HG03460 (cell line): Measurements from ENCODE around the gene HOXB4.

Source experiments
- ATAC-seq: cut with Tn5 transposase; IDR thresholded peaks from one replicate; pipeline ENCODE4 v1.9.1; 2021; ENCODE audit not compliant: unreplicated experiment

Gene HOXB4

DNA sequence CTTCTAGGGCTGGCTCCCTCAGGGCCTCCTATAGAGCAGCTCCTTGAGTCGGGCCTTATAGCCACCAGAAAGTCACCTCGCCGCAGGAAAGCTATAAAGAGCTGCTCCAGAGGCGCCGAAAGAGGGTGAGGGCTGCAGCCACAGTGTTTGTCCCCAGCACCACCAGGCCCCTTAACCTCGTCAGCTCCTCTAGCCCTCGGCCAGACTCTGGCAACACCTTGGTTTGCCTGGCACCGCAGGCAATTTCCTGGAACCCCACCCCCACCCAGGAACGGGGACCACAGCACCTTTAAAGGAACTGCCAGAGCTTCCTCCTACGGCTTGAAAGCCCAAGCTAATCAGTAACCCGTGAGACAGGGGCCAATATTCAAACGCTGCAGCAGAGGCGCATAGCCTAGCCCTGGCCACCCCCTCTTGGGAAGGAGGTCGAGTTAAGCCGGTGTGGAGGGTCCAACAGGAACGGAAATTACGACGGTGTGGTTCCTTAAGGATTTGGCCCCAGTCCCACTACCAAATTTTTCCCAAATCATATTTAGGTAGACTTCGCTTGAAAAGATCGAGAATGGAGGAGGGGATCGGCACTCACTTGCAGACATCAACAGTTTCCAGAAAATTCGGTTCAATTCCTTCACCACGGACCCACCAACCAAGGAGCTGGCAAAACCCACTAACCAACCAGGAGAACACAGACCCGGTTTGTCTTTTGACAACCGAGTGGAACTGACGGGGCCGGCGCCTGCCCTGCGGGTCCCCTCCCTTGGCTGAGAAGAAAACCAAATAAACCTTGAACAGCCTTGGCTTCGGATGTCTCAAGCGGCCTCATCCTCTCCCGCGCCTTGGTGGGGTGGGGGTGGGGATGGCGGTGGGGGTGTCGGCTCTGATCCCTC lies 23.6 kb upstream of the HOXB4 start:
- ATAC-seq: no peak

DNA sequence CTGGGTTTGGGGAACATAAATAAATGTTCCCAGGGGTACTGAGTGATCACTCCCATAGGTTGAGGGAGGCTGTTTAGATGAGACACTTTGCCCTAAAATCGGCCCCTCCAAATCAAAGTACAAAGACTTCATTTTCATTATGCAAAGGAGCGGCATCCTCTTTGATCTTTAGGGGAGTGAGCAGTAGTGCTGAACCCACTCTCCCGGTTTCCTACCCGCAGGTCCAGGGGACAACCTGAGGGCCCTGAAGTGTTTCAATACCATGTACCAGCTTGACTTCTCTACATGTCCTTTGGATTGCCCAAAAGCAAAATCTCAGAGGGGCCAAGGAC lies 23.0 kb upstream of the HOXB4 start:
- ATAC-seq: no peak

DNA sequence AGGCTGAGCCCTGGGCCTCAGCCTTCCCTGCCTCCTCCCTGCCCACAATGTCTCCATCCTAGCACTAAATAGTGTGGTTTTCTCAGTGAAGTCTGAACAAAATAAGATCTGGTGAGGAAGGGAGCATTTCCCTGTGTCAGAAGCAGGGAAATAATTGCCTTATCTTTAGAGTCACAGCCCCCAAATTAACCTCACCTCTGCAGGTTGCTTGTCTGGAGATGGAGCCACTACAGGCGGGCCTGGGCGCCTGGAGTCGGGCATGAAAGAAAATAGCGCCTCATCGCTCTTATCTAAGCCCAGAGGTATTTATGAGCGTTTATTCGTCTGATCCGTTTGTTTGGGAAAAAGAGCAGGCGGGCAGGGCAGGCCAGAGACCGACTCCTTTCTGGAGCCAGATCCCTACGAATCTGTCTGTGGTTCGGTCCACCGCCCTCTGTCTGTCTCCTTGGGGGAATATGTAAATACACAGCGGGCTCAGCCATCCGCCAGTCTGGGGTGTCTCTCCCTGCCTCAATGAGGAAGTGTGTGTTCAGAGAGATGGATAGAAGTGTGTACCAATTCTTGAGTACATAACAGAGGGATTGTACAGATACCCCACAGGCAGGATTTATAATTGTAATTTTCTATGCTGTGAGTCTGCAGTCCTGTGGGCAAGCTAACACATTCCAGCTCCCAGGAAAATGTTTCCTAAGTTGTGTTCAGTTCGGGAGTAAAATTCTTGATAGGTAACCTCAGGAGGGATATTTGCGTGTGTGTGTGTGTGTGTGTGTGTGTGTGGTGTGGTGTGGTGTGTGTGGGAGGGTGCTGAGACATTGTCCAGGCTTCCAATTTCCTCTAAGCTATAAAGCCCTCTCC lies 22.3 kb upstream of the HOXB4 start:
- no peak for ATAC-seq

DNA sequence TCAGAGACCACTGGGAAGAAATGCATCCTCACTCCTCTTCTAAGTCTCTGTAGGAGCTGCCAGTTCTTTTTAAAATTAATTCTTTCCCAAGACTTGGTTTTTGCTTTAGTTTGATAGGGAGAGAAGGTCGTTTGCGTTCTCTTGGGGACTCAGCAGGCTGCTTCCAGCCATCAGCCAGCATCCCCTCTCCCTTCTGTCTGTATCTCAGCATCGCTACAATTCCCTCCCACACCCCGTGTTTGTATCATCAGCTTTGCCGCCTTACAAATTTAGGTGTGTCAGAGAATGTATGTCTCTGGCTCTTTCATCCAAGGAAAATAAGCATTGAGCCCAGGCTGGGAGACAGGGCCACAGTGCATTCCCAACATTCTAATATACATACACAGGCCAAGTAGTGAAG lies 21.2 kb upstream of the HOXB4 start:
- ATAC-seq: no peak

DNA sequence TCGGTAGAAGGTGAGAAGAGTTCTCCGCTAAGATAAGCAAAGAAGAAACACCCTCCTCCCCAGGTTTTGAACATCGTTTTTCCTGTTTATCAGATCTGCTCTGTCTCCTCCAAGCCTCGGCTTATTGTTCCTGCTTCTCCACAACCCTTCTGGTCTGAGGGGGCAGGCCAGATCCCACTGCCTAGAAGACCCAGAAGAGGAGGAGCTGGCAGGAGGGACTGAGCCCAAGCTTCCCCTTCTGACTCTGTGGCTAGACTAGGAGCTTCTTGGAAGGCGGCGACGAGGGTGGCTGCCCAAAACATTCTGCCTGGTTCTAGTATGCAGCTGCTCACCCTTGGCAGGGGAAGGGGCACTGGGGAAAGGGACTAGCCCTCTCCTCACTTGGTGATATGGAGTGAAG lies 20.6 kb upstream of the HOXB4 start:
- no peak for ATAC-seq

DNA sequence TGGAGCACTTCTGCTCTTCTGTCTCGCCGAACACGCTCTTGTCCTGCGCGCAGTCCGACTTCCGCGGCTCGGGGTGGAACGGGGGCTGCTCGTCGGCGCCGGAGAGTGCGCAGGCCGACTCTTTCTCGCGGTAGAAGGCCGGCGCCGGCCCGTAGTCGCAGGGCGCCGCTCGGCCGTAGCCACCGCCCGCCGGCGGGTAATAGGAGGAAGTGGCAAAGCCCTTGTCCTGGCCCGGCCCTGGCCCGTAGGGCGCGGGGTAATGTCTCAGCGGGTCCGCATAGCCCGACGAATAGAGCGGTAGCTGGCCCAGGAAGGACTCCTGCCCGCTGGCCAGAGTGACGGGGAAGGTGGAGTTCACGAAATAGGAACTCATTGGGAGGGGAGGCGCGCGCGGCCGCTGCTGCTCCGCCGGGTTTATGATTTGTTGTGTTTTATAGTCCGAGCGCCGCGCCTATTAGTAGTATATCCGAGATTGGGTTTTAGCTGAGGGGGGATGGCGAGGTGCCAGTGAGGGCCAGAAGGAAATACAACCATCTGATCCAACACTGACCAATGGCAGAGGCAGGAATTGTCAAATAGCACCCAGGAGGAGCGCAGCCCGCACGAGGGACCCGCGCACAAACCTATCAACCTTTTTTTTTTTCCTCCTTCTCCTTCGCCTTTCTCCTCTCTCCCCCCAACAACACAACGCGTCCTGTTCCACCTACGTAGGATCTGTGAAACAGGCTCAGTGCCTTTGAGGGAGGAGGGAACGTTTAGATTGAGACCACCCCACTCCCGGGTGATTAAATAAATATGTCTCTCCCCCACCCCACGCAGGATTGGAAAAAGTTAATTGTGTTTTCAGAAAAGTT lies 19.9 kb upstream of the HOXB4 start:
- ATAC-seq: no peak

DNA sequence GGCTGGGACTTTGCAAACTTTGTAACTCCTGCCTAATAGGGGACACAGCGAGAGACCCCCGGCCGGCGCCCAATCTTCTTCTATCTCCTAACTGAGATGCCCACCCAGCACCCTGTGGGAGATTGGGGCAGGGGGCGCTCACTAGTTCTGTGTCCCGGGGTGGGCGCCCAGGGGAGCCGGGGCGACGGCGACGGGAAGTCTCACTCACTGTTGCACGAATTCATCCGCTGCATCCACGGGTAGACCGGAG lies 19.3 kb upstream of the HOXB4 start:
- no peak for ATAC-seq

DNA sequence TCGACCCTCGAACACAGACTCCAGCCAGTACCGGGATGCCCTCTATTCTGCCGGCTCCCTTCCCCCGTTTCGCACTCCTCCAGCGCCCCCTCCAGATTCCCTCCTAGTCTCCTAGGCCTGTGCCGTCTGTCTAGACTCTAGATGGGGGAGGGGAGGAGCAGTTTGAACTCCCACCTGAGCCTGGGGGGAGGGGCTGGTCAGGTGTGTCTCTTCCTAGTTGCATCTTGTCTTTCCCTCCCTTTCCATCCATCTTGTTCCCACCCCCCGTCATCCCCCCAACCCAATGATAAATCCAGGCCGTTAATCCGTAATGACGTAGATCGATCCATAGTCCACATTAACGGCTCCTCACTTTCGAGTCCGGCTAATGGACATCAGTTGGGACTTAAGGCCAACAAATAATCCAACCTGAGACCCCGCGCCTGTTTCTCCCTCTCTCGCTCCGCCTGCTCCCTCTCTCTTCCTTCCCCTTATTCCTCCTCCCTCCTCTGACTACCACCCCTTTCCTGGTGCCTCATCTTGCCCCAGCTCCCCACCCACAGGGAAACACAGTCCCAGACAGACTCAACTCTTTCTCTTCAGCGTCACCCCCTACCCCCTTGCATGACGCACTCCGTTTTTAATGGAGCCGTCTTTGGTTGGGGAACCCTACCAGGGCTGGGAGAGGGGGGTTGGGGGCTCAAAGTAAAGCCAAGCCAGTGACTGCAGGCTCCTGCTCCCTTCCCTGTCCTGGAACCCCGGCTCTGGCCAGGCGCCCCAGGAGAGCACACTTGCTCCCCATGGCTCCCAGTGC lies 18.8 kb upstream of the HOXB4 start:
- ATAC-seq: no peak

DNA sequence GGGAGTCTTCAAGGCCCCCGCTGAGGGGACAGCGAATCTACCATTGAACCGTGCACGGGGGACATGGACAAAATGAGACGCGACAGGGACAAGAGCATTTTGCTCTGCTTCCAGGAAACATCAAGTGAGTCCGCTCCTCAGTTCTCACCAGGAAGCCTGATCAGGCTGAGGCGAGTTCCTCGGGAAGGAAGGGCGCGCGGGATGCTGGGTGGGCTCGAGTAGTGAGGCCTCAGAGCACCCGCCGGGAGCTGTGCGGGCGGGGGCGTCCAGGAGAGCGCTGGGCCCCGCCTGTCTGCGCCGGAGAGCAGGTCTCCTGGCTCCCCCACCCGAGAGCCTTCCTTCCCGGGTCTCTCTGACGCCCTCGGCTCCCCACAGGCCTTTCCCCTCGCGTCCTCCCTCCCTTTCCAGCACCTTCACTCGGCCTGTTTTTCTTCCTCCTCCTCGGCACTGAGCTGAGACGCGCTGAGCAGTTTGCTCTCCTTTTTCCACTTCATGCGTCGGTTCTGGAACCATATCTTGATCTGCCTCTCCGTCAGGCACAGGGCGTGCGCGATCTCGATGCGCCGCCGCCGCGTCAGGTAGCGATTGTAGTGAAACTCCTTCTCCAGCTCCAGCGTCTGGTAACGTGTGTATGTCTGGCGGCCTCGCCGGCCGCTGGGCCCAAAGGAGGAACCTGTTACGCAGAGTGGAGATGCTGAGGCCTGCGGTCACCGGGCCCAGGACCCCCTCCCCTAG lies 18.0 kb upstream of the HOXB4 start:
- no peak for ATAC-seq

DNA sequence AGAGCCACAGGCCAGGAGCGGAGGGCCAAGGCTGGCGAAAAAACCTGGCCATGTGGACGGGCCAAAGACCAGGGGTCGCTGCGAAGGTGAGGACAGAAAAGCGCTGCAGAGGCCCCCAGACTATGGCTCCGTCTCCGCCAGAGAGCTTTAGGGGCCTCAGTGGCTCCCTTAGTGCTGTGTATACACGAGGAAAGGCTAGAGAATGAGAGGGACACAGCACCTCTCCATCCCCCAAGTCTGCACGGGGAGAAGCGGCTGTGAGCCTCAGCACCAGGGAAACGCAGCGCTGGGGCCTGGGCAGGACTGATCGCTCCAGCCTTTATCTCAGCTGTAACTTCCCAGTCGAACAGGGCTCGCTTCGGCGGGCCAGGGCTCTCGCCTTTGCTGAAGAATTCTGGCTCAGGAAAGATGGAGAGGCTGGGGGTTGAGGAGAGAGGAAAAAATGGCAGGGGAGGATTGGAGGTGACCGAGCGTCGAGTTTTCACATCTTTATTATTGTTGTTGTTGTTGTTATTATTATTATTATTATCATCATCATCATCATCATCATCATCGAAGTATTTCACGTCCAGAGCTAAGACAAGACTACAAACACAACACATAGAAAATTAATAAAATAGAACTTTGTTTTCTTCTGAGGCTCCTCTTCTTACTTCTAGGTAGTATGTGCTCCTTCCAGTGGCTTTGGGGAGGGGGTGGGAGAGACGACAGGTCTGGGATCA lies 17.3 kb upstream of the HOXB4 start:
- ATAC-seq: no peak

DNA sequence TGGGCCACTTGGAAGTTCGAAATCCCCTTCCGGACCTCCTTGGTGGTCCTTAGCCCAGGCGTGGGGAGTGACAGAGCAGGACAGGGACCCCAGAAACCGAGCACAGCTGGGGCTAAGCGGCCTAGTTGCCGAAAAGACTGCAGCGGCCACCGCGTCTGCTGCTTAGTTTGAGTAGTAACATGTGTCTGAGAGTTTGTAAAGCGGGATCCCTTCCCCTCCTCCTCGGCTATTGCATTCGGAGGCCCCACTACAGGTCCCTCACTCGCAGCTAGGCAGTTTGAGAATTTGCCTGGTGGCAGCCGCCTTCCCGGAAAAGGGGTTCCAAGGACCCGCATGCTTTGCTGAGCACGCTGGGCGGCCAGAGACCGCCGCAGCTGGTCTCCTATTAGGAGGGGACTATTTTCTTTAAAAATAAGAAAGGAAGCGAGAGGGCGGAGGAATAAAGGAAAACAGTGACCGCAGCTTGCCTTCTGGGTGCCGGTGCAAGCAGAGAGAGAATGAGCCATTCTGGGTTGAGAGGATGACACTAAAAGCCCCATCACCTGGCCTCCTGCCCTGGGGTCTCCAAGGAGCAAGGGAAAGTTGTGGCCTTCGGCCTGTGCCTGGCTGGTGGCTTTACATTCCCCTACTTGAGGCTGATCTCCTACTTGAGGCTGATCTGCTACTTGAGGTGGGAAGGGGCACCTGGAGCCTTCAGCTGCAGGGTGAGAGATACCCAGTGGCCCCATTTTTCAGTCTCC lies 16.6 kb upstream of the HOXB4 start:
- ATAC-seq: no peak

DNA sequence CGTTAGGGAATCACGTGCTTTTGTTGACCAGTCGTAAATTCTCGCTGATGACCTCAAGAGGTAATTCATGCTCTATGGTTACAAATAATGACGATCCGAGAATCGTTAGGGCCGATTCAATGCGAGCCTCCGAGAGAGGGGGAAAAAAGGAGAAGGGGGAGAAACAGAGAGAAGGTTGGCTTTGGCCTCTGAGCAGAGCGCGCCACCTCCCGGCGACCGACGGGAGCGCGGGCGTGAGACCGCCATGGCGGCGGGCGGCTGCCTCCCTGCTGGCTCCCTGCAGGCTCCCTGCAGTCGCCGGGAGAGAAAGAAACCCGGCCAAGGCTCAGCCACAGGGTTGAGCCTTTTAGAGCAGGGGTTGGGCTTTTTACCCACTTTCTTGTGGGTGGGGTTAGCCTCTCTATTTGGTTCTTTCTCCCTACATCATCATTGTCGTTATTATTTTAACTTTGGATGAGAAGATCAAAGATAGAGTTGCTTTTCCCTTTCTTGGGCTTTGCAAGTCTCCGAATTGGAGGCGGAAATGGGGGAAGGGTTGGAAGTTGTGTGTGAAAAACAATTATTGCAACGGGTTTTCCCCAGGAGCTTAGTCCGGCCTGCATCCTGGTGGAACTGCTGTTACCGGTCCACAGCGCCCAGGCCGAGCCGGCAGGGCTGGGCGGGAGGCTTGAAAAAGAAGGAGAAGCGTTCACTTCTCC lies 15.8 kb upstream of the HOXB4 start:
- ATAC-seq: no peak

DNA sequence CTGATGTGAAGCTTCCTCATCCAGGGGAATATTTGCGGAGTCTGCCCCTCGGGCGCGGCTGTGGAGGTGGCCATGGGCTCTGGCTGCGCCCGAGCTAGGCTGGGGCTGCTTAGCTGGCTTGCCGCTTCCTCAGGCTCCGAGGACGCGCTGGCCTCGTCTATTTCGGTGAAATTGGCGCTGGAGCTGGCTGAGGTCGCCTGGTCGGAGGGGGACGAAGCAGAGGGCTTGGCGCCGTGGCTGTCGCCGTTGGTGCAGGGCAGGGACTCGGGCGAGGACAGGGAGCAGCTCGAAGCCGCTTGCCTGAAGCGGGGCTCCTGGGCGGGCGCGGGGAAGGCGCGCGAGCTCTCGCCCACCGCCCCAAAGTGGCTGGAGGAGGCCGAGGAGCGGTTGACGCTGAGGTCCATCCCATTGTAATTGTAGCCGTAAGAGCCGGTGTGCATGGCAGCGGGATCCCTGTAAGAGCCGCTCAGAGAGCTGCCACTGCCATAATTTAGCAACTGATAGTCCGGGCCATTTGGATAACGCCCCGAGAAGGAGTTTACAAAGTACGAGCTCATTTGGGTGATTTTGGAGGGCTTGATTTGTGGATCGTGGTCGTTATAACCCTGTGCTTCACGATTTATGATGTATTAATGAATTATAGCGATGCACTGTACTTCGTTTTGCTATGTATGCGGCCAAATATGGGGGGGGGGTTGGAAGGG lies 15.1 kb upstream of the HOXB4 start, which contains the start of gene HOXB5:
Gene HOXB5, minus strand, starts transcription at position 654 of the 704 bp plus-strand sequence. Its CDS starts 97 bp downstream, at position 557.
- no peak for ATAC-seq

DNA sequence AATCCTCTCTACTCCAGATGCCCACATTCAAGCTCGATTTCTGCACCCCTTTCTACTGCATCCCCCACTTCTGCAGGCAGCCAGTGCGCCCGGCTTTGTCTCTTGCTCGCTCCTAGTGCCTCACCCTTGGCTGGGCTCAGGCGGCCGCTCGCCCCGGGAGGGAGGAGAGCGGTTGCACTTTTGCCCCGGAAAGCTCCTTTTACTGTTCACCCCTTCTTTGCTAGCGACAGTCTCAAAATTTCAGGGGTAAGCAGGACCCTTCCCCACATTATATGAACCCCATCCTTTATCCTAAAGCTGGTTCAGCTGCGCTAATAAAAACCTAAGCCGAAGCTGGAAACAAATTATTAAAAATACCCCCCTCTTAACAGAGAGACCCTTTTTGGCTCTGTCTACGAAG lies 14.4 kb upstream of the HOXB4 start:
- ATAC-seq: no peak

DNA sequence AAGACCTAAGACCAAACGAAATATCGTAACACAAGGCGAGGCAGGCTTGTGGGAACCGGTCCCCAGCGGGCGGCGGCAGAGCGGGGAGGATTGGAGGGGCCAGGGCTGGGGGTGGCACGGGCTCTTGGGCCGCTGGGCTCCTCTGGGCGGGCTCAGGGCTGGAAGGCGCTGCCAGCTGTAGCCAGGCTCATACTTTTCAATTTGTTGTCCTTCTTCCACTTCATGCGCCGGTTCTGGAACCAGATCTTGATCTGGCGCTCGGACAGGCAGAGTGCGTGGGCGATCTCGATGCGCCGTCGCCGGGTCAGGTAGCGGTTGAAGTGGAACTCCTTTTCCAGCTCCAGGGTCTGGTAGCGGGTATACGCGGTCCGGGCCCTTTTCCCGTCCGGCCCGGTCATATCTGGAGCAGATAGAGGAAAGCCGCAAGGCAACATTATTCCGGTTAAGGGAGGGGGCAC lies 13.9 kb upstream of the HOXB4 start:
- no peak for ATAC-seq

DNA sequence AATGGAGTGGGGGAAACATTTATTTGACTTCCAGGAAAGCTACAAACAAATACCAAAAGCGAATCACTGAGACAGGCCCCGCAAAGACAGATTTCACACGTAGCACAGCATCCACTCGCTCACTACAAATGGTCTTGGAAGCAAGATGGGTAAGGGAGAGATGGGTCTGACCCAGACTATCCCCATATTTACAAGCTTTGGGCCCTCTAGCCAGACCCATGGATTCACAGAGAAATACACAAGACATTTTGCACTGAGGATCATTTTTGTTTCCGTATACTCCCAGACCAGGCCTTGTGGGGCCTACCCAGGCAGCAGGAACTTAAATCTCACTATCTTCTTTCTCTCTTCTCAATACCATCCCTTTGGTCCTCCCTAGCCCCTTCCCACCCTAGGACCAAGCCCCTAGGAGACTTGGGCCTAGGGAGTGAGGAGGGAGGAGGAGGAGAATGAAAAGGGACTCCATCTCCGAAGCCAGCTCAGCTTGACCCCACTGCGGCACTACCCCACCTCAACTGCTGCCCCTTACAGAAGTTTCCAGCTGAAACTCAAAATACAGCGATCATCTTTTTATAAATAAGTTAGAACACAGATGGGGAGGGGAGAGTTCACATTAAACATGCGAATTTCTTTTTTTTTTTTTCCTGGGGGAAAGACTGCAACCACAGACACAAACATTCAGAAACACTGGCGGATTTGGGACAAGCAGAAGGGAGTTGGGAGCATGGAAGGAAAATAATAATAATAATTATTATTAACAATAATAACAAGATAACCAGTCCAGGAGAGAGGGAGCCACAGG lies 13.3 kb upstream of the HOXB4 start:
- ATAC-seq: no peak
